Pons (tissue), 1 donor: Measurements from ENCODE around the gene TAOK2.
"Not testable (repeated sequence)": the region's sequence is repeated elsewhere in the genome, so short reads cannot be mapped to it uniquely, and the experiment has no call there.

Experiments used
- DNase-seq: peaks from one replicate; pipeline ENCODE4 v3.0.0-alpha.2; 2016; ENCODE audit warnings: low spot score

Gene TAOK2

DNA sequence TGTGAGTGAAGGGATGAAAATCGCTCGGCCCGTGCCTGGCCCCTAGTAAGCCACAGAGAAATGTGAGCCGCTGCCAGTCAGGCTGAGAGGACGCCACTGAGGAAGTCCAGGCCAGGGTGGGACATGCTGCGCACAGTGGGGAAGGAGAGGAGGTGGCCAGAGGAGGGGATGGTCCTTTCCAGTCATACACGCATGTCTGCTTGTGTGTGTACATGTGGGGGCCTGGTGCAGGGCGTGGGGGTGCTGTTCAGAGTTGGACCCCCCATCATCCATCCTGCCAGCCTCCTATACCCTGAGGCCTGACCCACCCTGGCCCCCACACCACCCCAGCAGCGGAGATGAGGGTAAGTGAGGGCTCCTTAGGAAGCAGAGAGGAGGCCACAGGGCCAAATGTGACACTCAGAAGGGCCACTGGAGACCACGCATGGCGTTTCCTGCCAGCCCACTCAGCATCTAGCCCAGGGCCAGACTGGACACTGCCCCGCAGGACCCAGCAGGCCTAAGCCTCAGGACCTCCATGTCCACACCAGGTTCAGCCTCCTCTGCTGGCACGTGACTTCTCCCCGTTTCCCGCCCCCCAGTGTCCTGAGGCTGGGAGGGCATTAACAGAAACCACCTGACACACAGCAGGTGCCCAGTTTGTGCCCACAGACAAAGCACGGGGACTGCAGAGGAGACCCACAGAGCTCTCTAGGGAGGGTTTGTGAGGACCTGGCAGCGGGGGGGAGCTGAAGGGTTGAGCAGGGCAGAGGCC is 30.2 kb downstream of the TAOK2 start:
- DNase-seq, result no peak

DNA sequence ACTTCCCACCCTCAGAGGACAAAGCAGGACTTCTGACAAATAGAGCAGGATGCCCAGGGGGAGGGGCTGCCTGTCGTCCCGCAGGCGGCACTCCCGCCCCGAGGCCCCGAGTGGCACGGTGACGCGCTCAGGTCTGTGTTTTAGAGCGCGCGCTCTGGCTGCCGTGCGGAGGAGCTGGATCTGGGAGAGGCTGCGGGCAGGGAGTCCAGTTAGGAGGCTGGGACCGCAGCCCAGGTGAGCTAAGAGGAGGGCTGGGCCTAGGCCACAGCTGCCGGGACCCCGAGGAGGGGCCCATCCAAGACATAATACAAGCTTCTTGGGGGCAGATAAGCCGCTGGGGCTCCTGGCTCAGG is 30.7 kb downstream of the TAOK2 start:
- no peak for DNase-seq

DNA sequence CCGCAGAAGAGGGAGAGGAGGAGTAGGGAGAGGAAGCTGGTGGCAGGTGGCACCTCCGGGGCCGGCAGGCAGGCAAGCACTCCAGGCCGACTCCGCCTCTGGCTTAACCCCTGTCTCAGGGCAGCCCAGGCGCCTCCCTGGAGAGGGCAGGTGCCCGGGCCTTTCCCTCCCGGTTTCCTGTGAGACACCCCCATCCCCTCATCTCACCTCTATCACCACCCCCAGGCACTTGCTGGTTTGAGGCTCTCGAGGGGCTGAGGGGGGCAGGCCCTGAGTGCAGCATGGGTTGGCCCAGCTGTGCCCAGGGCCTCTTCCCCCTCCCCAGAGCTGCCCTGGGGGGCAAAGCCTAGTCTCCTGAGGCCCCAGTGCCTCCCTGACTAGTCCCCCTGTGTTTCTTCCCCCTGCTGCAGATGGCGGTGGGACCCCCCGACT is 31.2 kb downstream of the TAOK2 start:
- no peak for DNase-seq

DNA sequence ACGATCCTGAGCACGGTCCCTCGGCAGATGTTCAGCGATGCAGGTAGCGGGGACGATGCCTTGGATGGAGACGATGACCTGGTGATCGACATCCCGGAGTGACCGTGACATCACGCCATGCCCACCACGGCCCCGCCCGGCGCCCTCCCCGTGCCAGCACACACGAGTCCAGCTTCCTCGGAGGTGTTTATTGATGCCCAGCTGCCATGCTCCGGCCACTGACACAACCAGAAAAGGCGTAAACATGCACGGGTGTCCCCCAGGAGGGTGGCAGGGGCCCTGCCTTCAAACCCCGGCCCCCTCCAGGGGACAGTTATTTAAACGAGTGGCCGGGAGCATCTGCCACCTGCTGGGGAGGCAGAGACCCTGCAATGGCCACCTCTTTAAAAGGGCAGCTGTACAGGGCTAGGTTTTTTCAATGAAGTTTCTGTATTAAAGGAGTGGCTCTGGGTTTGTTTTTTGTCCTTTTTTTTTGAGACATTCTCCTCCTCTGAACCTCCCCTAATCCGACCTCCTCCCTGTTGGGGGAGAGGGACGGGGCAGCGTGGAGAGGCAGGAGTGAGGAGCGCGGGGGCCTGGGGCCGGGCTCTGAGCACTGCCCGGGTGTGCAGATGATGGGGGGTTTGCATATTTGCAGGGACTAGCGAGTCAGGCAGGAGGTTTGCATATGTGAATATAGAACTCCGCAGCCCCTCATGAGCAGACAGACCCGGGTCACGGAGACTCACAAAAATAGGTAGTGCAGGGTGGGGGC is 31.9 kb downstream of the TAOK2 start:
- no peak for DNase-seq

DNA sequence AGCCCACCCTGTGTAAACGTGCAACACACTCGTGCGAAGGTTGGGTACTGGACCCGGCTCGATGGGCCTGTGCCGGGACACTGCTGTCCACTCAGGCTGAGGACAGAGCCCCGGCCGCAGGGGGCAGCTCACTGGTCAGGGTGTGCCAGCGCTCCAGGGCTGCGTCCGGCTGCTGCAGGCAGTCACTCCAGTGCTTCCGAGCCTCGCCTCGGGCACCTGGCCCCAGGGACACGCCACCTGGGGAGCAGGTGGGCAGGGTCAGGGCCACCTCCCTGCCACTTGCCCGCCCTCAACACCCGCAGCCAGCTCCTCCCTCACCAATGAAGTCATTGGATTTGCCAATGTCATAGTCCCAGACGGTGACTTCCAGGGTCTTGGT is 32.4 kb downstream of the TAOK2 start:
- no peak for DNase-seq

DNA sequence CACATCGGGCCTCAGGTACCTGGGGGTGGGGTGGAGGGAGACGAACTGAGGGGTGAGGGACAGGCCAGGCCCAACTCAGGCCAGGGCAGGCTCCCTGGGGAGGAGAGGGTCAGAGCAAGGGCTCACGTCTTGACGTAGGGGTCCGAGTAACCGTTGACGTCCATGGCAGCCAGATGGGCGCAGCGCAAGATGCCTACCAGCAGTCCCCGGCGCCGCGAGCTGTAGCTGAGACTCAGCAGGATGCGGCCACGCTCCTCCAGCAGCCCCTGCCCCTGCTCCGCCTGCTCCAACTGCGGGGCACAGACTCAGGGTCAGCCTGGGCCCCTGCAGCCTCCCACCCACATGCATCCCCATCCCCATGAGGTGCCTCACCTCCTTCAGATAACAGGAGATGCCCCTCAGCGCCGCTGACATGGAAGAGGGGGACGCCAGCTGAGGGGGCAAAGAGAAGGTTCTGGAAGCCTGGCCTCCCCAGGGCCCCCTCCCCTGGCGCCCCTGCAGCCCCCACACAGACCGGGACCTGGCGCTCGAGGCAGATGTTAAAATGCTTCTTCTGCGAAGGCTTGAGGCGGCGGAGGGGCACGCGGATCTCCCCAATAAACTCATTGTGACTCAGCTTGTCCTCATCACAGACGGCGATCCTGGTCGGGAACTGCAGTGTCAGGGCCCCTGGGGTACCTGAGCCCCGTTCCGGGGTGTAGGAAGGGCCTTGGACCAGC is 33.1 kb downstream of the TAOK2 start:
- no peak for DNase-seq

DNA sequence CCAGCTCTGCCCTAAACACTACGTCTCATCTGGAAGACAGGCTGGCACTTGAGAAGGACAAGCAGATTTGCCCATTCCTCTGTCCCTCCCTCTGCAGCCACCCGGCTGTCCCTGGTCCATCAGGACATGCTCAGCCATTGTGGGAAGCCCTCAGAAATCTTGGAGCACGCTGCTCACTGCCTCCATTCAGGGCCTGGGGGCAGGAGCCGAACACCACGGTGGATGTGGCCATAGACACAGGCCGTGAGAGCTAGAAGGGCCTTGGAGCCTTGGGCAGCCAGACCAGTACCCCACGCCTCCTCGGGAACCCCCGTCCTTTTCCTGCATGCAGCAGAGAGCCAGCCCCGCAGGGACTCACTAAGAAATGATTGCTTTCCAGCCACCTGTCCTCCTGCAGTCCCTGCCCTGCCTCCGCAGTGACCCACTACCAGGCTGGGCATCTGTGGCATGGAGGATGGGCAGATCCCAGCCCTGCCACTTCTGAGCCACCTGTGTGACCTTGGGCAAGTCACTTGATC is 33.8 kb downstream of the TAOK2 start:
- DNase-seq, result no peak

DNA sequence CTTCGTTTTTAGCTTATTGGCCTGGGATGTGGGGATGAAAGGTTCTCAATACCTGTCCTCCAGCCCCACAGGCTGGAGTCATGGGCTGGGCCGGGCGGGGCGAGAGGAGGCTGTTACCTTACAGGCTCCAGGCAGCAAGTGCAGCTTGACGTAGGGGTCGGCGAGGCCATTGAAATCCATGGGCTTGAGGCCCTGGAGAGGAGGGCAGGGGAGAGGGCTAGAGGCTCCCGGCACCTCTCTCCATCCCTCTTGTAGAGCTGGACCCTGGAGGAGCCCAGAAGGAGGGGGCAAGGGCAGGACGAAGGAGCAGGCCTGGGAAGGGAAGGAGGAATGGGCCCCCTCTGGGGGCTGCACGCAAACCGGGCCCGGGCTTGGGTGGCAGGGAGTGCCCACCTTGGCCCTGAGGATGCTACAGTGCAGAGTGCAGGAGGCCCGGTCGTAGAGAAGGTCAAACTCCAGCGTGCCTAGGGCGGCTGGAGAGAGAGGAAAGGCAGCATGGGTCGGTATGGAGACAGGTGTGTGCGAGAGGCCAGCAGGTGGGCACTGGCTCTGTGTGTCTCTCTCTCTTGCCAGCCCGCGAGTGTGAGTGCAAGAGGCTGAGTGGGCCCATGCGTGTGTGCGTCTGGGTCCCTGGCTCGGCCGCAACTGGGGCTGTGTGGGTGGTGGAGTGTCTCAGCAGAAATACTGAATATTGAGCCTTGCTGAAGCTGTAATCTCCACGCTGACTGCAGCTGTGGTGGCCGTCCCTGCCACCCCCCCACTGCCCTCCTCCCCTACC is 35.6 kb downstream of the TAOK2 start:
- DNase-seq, result no peak

DNA sequence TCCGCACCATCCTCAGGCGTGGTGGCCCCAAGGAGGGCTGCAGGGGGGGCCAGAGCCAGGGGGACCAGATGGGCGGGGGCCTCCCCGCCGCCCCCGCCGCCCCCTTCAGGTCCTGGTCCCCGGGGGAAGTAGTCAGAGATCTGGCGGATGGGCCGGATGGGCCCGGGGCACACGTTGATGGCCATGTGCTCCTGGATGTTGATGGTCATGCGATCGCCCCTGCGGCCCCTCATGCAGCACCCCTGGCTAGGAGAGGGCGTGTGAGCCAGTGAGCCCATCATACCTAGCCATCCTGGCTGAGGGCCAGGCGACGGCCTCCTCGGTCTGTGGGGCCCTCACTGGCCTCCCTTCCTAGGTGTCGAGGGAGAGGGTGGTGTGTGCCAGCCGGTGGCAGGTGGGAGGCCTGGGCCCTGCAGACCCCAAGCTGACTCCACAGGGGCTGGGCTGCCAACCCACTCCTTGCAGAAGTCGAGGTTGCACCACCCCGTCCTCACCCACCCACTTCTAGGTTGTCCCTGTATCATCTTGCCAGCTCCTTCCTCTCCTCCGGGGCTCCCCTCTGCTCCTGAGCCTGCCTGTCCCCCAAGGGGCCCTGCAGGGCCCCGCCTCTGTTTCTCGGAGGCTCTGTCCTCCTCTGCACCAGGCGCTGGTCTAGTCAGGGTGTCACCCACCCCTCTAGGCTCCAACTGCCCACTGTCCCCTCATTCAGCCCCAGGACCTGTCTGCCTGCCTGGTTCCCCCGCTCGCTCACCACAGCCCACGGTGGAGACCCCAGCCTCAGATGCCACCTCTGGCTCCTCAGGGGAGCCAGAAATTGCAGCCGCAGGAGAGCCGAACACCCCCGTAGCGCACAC is 36.5 kb downstream of the TAOK2 start:
- DNase-seq, result no peak

DNA sequence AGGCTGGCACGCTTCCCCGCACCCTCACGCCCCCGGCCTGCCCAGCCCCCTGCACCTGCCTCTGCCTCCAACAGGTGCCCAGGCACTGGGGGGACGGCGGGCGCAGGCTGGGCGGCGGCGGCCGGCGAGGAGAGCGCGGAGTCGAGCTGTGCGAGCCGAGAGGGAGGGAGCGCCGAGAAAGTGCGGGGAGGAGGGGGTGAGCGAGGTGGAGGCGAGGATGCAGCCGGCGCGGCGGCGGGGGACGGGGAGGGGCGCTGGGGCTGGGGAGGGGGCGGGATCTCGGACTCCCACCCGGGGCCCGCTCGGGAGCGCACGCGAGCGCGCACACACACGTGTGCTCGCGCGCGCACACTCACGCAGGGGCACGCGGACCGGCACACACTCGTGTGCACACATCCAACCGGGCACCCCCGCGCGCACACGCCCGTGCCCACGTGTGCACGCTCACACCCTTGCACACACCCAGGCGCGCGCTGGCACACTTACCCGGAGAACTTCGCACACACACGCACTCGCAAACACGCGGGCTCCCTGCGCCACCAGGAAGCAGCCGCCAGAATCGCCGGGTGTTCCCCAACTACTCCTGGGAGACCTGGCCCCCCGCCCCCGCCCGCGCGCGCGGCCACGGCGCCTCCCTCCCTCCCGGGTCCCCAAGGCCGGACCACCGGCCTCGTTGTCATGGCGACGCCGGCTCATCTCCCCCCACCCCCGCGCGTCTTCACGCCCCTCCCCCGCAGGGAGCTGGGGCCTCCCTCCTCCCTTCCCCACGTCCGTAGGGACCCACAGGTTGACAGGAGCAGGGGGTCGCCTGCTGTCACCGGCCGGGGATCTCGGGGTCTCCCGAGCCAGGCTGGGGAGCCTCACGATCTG is 37.4 kb downstream of the TAOK2 start, which contains the start of gene DOC2A:
Gene DOC2A (minus strand): TSS at position 184 of the 870 bp plus-strand sequence. CDS start 805 bp downstream, outside the sequence.
- DNase-seq, result no peak

DNA sequence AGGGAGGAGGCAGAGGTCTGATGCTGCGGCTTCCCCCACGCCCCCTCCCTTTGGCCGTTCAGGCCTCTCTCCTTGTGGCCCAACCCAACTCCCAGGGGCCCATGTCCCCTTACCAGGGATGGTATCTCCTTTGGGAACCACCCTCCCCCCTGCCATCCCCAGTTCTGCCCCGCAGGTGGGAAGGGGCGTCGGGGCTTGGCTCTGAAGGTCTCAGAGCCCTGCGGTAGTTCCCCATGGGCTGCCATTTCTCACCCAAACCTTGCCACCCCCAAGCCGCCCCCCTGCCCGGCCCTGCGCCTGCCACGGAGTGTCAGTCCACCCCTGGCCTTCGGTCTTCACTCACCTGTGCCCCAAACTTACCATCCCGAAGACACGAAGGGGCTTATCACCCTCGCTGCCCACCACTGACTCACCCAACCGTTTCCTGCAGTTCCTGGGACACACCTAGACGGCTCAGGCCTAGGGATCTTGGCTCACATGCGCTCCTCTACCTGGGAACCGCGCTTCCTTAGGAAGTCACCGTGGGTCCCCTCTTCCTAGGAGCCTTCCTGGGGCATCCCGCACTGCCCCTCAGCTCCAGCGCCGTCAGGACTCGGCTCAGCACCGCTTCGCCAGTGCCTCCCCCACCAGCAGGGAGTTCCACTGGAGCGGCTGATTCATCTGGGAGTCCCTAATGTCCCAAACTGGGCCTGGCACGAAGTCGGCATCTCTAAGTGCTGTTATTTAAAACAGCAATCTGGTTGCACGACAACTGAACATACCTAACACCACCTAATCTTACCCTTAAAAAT is 38.2 kb downstream of the TAOK2 start:
- DNase-seq, result no peak

DNA sequence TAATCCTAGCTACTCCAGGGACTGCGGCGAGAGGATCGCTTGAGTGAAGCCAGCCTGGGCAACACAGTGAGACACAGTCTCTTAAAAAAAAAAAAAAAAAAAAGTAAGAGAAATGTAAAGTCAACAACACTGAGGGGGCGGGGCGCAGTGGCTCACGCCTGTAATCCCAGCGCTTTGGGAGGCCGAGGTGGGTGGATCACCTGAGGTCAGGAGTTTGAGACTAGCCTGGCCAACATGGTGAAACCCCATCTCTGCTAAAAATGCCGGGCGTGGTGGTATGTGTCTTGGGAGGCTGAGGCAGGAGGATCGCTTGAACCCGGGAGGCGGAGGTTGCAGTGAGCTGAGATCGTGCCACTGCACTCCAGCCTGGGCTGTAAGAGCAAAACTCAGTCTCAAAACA is 38.9 kb downstream of the TAOK2 start:
- not testable (repeated sequence) for DNase-seq

DNA sequence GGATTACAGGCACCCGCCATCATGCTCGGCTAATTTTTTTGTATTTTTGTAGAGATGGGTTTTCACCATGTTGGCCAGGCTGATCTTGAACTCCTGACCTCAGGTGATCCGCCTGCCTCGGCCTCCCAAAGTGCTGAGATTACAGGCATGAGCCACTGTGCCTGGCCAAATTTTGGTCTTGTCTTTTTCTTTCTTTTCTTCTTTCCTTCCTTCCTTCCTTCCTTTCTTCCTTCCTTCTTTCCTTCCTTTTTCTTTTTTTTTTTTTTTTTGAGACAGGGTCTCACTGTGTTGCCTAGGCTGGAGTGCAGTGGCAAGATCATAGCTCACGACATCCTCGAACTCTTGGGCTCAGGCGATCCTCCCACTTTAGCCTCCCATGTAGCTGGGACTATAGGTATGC is 41.8 kb downstream of the TAOK2 start:
- DNase-seq, result not testable (repeated sequence)

DNA sequence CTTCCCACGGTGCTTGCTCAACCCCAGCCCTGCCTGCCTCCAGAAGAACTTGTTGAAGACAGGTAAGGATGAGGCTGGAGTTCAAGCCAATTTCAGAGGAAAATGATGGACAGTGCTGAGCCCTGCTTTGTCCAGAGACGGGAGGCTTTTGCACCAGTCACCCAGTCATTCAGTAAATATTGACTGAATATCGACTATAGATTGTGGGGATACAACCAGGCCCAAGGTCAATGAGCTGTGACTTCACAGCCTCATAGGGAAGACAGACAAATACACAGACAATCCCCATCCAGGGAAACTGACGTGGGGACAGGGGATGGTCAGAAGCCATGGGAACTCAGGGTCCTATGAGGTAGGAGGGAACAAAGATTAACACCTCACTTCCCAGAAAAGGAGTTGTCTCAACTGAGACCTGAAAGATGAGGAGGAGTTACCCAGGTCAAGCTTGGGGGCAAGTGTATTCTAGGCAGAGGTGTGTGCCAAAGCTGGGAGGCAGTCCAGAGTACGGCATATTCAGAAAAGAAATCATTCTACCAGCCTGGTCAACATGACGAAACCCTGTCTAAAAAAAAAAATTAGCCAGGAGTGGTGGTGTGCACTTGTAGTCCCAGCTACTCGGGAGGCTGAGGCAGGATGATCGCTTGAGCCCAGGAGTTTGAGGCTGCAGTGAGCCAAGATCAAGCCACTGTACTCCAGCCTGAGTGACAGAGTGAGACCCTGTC is 43.0 kb downstream of the TAOK2 start:
- no peak for DNase-seq

DNA sequence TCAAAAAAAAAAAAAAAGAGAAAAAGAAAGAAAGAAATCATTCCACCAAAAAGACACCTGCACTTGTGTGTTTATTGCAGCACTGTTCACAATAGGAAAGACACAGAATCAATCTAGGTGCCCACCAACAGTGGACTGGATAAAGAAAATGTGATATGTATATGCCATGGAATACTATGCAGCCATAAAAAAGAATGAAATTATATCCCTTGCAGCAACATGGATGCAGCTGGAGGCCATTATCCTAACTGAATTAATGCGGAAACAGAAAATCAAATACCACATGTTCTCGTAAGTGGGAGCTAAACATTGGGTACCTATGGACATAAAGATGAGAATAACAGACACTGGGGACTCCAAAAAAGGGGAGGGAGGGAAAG is 43.6 kb downstream of the TAOK2 start:
- DNase-seq, result no peak

DNA sequence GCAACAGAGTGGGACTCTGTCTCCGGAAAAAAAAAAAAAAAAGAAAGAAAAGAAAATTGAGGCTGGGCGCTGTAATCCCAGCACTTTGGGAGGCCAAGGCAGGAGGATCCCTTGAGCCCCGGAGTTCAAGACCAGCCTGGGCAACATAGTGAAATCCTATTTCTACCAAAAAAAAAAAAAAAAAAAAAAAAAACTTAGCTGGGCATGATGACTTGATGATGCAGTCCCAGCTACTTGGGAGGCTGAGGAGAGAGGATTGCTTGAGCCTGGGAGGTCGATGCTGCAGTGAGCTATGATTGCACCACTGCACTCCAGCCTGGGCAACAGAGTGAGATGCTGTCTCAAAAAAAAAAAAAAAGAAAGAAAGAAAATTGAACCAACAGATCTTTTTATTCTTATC is 44.3 kb downstream of the TAOK2 start:
- DNase-seq, result not testable (repeated sequence)

DNA sequence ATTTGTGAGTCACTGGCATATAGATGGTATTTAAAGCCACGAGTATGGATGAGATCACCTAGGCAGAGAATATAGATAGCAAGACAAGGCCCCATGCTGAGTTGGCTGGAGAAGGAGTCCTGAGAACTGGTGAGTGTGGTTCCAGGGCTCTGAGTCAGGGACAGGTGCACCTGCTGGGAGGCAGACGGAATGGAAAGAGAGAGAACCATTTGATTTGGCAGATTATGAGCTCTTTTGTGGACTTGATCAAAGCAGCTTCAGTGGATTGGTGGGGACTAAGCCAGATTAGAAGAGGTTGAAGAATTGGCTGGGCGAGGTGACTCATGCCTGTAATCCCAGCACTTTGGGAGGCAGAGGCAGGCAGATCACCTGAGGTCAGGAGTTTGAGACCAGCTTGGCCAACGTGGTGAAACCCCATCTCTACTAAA is 45.1 kb downstream of the TAOK2 start:
- DNase-seq, result no peak

DNA sequence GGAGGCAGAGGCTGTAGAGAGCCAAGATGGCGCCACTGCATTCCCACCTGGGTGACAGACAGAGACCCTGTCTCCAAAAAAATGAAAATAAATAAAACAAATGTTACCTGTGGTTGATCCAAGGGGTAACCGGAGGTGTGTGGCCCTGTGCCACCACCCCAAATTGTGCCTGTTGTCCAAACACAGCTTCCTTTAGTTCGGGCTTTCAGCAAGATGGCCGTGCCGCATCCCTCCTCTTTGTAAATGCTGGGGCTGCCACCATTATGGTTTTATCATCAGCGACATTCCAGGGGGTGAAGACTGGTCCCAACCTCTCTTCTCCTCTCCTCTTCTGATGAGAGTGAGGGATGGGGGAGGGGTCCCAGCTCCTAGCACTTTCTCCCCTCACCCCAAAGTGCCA is 49.2 kb downstream of the TAOK2 start, which contains the start of gene C16orf92:
Gene C16orf92 (plus strand): TSS at position 312 of the 400 bp plus-strand sequence. CDS start 143 bp downstream, outside the sequence.
- no peak for DNase-seq
